ENCODE results near the gene IL1RN.
A peak's percentile ranks its signal among the peaks of the same experiment; 100 is the strongest.

IL1RN gene

GRCh38 chr2:113081488-113082210 is 45.7 kb upstream of the IL1RN start:
- no peak for DNase-seq
- H3K36me3 ChIP-seq, result no peaks in the 10 kb centered on the region

DNA sequence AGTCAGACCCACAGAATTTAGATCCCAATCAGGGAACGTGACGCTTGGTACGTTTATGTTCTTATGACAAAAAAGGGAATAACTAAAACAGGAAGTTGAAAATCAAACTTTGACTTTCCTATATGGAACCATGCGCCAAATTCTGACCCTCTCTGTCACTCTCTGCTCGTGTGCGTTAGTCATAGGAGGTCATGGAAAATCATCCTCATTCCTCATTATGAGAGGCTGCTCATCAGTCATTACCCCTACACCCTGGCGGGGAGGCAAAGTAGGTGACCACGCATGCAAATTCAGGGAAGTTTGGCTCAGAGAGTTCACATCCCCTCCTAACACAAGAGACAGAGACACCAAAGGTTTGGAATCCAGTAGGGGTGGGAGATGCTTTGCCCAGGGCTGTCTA is 44.1 kb upstream of the IL1RN start:
- no peak for DNase-seq
- H3K9me3 ChIP-seq (ENCODE audit: severe bottlenecking), result no peaks in the 10 kb centered on the region
- H3K4me3 ChIP-seq (ENCODE audit: low read depth, low read length), result no peak overlapping the region
- TF ChIP-seq, protein P1, sequence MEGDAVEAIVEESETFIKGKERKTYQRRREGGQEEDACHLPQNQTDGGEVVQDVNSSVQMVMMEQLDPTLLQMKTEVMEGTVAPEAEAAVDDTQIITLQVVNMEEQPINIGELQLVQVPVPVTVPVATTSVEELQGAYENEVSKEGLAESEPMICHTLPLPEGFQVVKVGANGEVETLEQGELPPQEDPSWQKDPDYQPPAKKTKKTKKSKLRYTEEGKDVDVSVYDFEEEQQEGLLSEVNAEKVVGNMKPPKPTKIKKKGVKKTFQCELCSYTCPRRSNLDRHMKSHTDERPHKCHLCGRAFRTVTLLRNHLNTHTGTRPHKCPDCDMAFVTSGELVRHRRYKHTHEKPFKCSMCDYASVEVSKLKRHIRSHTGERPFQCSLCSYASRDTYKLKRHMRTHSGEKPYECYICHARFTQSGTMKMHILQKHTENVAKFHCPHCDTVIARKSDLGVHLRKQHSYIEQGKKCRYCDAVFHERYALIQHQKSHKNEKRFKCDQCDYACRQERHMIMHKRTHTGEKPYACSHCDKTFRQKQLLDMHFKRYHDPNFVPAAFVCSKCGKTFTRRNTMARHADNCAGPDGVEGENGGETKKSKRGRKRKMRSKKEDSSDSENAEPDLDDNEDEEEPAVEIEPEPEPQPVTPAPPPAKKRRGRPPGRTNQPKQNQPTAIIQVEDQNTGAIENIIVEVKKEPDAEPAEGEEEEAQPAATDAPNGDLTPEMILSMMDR (IDR thresholded peaks at IDR 0.05; ENCODE audit: low read depth, low read length), result no peak
- no peak overlapping the region for H3K27ac ChIP-seq
- no peaks in the 10 kb centered on the region for H3K36me3 ChIP-seq
- H3K27me3 ChIP-seq (ENCODE audit: insufficient read depth, low read depth, severe bottlenecking), result no peaks in the 10 kb centered on the region

More at GRCh38 chr2:113081488-113082210, 45.7 kb upstream of the IL1RN start:
- no peak overlapping the region for H3K4me3 ChIP-seq (ENCODE audit: low read depth, low read length)
- TF ChIP-seq, protein P1 (IDR thresholded peaks at IDR 0.05; ENCODE audit: low read depth, low read length), result no peak
- no peaks in the 10 kb centered on the region for H3K27me3 ChIP-seq (ENCODE audit: insufficient read depth, low read depth, severe bottlenecking)
- H3K27ac ChIP-seq, result no peak overlapping the region
- H3K9me3 ChIP-seq (ENCODE audit: severe bottlenecking), result no peaks in the 10 kb centered on the region

GRCh38 chr2:113084249-113085000 is 43.0 kb upstream of the IL1RN start:
- TF ChIP-seq, protein P1 (IDR thresholded peaks at IDR 0.05; ENCODE audit: low read depth, low read length), result 0 out of 2 replicates have a peak, but pooled peaks have one; percentile 29
- no peaks in the 10 kb centered on the region for H3K9me3 ChIP-seq (ENCODE audit: severe bottlenecking)
- H3K27ac ChIP-seq, result no peak overlapping the region
- no peaks in the 10 kb centered on the region for H3K36me3 ChIP-seq
- no peak overlapping the region for H3K4me3 ChIP-seq (ENCODE audit: low read depth, low read length)
- H3K27me3 ChIP-seq (ENCODE audit: insufficient read depth, low read depth, severe bottlenecking), result no peaks in the 10 kb centered on the region
- no peak for DNase-seq

DNA sequence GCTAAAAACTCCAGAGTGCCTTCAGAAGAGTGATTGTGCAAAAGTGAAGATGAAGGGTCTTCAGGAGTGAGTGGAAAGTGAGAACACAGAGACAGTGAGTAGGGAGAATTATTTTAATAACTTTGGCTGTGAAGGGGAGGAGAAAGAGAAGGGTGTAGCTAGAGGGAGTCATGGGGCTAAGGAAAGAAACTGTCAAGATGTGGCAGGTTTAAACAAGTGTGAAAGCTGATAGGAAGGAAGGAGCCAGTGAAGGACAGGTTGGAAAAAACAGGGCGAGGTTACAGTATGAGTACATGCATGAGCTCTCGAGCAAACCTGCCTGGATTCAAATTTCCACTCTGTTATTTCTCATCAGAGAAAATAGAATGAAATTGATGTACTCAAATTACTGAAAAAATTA is 41.9 kb upstream of the IL1RN start:
- H3K27ac ChIP-seq, result no peak overlapping the region
- no peaks in the 10 kb centered on the region for H3K27me3 ChIP-seq (ENCODE audit: insufficient read depth, low read depth, severe bottlenecking)
- no peaks in the 10 kb centered on the region for H3K9me3 ChIP-seq (ENCODE audit: severe bottlenecking)
- no peaks in the 10 kb centered on the region for H3K36me3 ChIP-seq
- no peak overlapping the region for H3K4me3 ChIP-seq (ENCODE audit: low read depth, low read length)
- DNase-seq, result no peak
- TF ChIP-seq, protein P1 (IDR thresholded peaks at IDR 0.05; ENCODE audit: low read depth, low read length), result no peak

- H3K9me3 ChIP-seq (ENCODE audit: severe bottlenecking), result no peaks in the 10 kb centered on the region
- no peak overlapping the region for H3K27ac ChIP-seq
- no peaks in the 10 kb centered on the region for H3K27me3 ChIP-seq (ENCODE audit: insufficient read depth, low read depth, severe bottlenecking)
- H3K36me3 ChIP-seq, result no peaks in the 10 kb centered on the region
- DNase-seq, result no peak
- TF ChIP-seq, protein P1 (IDR thresholded peaks at IDR 0.05; ENCODE audit: low read depth, low read length), result no peak
- no peak overlapping the region for H3K4me3 ChIP-seq (ENCODE audit: low read depth, low read length)
Observed at GRCh38 chr2:113088213-113088992, 39.0 kb upstream of the IL1RN start.
